Neural cell (in vitro differentiated cells): ENCODE data around the gene PTPRK.

Experiments
- MXI1 ChIP-seq: fragments of 450-650 bp; conservative IDR thresholded peaks from 2 replicates; pipeline ENCODE4 v1.6.1; 2014; ENCODE audit warnings: antibody characterized with exemption, mild to moderate bottlenecking; ENCODE audit not compliant: poor library complexity, severe bottlenecking
- TAF1 ChIP-seq: IDR thresholded peaks from 2 replicates; pipeline ENCODE4 v1.6.1; 2012; ENCODE audit warnings: low read depth
- TF ChIP-seq, protein P1 (sequence below): fragments of 450-650 bp; IDR thresholded peaks from 2 replicates; pipeline ENCODE4 v1.5.1; 2014; ENCODE audit warnings: antibody characterized with exemption, mild to moderate bottlenecking, moderate library complexity; ENCODE audit not compliant: poor library complexity, severe bottlenecking

DNA sequence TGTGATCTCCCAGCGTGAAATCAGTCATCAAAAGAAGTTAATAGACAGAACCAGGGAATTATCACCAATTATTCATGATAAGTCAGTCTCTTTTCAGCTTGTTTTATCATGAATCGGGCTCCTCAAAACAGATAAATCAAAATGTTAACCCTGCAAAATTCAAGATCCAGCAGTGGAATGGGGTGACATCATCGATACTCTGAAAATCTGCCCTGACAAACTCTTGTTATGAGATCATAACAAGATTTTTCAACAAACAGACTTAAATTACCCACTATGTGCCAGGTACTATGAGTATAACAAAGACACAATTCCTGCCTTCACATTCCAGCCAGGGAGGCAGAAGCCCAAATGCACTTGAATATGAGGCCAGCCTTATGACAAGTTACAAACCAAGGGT lies 64.4 kb downstream of the PTPRK start:
- TF ChIP-seq MXI1 (no peak), TAF1 (no peak)
- TF ChIP-seq, protein P1, sequence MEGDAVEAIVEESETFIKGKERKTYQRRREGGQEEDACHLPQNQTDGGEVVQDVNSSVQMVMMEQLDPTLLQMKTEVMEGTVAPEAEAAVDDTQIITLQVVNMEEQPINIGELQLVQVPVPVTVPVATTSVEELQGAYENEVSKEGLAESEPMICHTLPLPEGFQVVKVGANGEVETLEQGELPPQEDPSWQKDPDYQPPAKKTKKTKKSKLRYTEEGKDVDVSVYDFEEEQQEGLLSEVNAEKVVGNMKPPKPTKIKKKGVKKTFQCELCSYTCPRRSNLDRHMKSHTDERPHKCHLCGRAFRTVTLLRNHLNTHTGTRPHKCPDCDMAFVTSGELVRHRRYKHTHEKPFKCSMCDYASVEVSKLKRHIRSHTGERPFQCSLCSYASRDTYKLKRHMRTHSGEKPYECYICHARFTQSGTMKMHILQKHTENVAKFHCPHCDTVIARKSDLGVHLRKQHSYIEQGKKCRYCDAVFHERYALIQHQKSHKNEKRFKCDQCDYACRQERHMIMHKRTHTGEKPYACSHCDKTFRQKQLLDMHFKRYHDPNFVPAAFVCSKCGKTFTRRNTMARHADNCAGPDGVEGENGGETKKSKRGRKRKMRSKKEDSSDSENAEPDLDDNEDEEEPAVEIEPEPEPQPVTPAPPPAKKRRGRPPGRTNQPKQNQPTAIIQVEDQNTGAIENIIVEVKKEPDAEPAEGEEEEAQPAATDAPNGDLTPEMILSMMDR: no peak
